ENCODE measurements around the gene OR7C1. TPM values are rescaled to one million over a fixed set of nuclear protein-coding genes. Genes with fewer than 3 reads are reported as not detected.
A peak's percentile ranks its signal among the peaks of the same experiment; 100 is the strongest.
"Not testable (repeated sequence)": the region's sequence is repeated elsewhere in the genome, so short reads cannot be mapped to it uniquely, and the experiment has no call there.

The OR7C1 gene
- total RNA-seq, 2 donors from 2014 or later, result 3.2 to 5.1 TPM

DNA sequence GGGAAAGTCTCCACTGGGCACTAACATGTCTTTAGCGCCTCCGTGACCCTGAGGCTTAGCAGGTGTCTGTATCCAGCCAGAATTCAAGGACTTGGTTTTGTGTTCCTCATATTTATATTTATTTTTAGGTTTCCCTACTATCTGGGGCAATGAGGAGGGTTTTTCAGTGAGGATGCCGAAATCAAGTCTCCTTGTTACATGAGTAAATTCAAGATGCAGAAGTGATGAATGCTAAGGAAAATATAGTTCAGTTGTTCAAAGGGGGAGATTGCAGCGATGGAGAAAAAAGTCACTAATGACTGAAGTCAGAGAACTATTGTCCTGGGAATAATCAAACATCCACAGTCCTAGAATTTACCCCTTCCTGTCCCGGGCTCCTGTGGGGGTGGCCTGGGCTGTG lies 55.8 kb downstream of the OR7C1 start:
- DNase-seq (ENCODE audit: low spot score), result no peak
- TF ChIP-seq POLR2AphosphoS5 (IDR thresholded peaks at IDR 0.05), result no peak
- no peak for TF ChIP-seq POLR2A (IDR thresholded peaks at IDR 0.05)
- TF ChIP-seq, protein P1, sequence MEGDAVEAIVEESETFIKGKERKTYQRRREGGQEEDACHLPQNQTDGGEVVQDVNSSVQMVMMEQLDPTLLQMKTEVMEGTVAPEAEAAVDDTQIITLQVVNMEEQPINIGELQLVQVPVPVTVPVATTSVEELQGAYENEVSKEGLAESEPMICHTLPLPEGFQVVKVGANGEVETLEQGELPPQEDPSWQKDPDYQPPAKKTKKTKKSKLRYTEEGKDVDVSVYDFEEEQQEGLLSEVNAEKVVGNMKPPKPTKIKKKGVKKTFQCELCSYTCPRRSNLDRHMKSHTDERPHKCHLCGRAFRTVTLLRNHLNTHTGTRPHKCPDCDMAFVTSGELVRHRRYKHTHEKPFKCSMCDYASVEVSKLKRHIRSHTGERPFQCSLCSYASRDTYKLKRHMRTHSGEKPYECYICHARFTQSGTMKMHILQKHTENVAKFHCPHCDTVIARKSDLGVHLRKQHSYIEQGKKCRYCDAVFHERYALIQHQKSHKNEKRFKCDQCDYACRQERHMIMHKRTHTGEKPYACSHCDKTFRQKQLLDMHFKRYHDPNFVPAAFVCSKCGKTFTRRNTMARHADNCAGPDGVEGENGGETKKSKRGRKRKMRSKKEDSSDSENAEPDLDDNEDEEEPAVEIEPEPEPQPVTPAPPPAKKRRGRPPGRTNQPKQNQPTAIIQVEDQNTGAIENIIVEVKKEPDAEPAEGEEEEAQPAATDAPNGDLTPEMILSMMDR (IDR thresholded peaks at IDR 0.05), result no peak
- Histone ChIP-seq H3K4me3 (no peak overlapping the region), H3K4me1 (replicated peaks) (no peaks in the 10 kb centered on the region), H3K27me3 (replicated peaks; ENCODE audit: insufficient read depth) (no peaks in the 10 kb centered on the region), H3K36me3 (no peaks in the 10 kb centered on the region), H3K9me3 (no peaks in the 10 kb centered on the region), H3K27ac (no peak overlapping the region)
- intact Hi-C loops (cut with DNase I), result no loop called here
- 48% methylated on average over 5 of the region's 5 CpGs for WGBS

DNA sequence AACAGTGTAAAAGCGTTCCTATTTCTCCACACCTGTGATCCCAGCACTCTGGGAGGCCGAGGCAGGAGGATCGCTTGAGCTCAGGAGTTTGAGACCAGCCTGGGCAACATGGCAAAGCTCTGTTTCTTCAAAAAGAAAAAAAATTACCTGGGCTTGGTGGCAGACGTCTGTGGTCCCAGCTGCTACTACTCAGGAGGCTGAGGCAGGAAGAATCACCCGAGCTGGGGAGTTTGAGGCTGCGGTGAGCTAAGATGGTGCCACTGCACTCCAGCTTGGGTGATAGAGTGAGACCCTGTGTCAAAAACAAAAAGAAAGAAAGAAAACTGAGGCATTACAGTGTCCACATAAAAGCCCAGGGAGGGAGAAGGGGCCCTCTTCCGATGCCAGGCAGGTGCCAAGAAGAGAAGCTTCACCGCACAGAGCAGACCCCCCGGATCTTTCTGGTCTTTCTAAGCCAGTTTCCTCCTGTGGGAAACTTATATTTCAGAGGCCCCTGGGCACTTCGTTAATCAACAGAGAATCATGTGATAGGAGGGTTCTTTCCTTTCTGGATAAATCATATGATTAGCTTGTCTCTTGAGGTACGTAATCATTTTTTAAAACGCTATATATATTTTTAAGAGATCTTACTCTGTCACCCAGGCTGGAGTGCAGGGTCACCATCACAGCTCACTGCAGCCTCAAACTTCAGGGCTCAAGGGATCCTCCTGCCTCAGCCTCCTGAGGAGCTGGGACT lies 56.7 kb downstream of the OR7C1 start, which contains the start of gene ADGRE2:
Gene ADGRE2, minus strand, starts transcription at position 451 of the 736 bp plus-strand sequence. CDS start 1,804 bp downstream, outside the sequence.
- H3K27ac ChIP-seq; H3K27me3 ChIP-seq (replicated peaks; ENCODE audit: insufficient read depth); H3K4me3 ChIP-seq; H3K9me3 ChIP-seq; DNase-seq (ENCODE audit: low spot score); H3K36me3 ChIP-seq; intact Hi-C loops (cut with DNase I); H3K4me1 ChIP-seq (replicated peaks): not testable (repeated sequence)
- 75% methylated on average over 12 of the region's 12 CpGs for WGBS

DNA sequence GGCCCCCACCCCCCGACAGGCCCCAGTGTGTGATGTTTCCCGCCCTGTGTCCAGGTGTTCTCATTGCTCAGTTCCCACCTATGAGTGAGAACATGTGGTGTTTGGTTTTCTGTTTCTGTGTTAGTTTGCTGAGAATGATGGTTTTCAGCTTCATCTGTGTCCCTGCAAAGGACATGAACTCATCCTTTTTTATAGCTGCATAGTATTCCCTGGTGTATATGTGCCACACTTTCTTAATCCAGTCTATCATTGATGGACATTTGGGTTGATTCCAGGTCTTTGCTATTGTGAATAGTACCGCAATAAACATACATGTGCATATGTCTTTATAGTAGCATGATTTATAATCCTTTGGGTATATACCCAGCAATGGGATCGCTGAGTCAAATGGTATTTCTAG lies 57.3 kb downstream of the OR7C1 start:
- H3K4me3 ChIP-seq; H3K27me3 ChIP-seq (replicated peaks; ENCODE audit: insufficient read depth); H3K36me3 ChIP-seq; H3K4me1 ChIP-seq (replicated peaks); DNase-seq (ENCODE audit: low spot score); H3K9me3 ChIP-seq; H3K27ac ChIP-seq; intact Hi-C loops (cut with DNase I): not testable (repeated sequence)
- WGBS, result 87% methylated on average over 4 of the region's 4 CpGs

DNA sequence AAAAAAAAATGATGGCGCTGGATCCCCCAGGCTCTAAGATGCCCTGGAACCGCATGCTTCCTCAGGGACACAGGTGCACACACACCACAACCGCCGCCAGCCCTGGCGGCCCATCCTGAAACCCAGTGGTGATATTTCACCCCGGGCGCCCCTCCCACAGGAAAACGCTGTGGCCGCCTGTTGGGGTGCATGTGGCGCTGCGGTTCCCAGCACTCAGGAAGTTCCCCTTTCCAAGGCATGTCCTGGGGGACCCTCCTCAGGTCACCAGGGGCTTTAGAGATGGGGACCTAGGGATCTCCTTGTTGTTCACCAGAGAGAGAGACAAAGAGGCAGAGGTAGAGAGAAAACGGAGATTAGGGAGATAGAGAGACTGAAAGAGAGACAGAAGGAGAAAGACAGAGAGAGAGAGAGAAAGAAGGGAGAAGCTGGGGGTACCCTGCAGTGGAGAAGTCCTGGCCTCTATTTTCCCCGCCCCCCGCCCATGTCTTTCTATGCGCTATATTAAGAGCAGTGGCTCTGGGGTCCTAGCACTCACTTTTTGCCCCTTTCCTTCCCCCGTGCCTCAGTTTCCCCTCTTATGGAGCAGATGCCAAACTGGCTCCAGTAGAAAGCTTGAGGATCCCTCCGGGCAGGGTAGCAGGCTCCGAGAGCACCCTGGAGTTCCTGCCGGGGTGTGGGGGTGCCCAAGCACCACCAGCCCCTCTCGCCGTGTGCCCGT lies 59.0 kb downstream of the OR7C1 start:
- no peaks in the 10 kb centered on the region for H3K4me1 ChIP-seq (replicated peaks)
- peak overlapping the region; percentile 17 to 20 for H3K4me3 ChIP-seq
- no peak overlapping the region for H3K27ac ChIP-seq
- no peak for DNase-seq (ENCODE audit: low spot score)
- 7% methylated on average over 22 of the region's 22 CpGs for WGBS
- no peaks in the 10 kb centered on the region for H3K9me3 ChIP-seq
- no peaks in the 10 kb centered on the region for H3K36me3 ChIP-seq
- H3K27me3 ChIP-seq (replicated peaks; ENCODE audit: insufficient read depth), result no peaks in the 10 kb centered on the region
- intact Hi-C loops (cut with DNase I), result no loop called here
- TF ChIP-seq, protein P1 (IDR thresholded peaks at IDR 0.05), result no peak
- TF ChIP-seq POLR2AphosphoS5 (IDR thresholded peaks at IDR 0.05), result no peak

DNA sequence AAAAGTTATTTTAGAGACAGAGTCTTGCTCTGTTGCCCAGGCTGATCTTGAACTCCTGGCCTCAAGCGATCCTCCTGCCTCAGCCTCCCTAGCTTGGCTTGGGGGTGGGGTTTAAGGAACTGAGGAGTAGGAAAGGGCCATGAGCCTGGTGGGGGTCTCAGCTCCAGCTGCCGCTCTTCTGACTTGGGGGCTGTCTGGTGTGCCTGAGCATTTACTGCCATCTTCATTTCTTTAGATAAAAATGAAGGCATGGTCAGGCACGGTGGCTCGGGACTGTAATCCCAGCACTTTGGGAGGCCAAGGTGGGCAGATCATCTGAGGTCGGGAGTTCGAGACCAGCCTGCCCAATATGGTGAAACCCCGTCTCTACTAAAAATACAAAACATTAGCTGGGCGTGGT lies 59.7 kb downstream of the OR7C1 start:
- H3K27me3 ChIP-seq (replicated peaks; ENCODE audit: insufficient read depth); DNase-seq (ENCODE audit: low spot score); H3K9me3 ChIP-seq; H3K4me3 ChIP-seq; H3K4me1 ChIP-seq (replicated peaks); intact Hi-C loops (cut with DNase I); H3K27ac ChIP-seq; H3K36me3 ChIP-seq: not testable (repeated sequence)
- 79% methylated on average over 8 of the region's 8 CpGs for WGBS

DNA sequence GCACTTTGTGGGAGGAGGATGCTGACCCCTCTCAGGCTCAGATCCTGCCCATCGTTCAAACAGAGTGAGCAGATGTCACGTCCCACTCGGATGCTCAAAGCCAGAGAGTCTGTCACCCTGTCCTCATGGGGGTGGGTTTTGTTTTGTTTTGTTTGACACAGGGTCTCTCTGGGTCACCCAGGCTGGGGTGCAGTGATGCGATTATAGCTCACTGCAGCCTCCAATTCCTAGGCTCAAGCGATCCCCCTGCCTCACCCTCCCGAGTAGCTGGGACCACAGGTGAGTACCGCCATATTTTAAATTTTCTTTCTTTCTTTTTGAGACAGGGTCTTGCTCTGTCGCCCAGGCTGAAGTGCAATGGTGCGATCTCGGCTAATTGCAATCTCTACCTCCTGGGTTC lies 60.6 kb downstream of the OR7C1 start:
- H3K9me3 ChIP-seq, result no peaks in the 10 kb centered on the region
- H3K27ac ChIP-seq, result no peak overlapping the region
- H3K4me1 ChIP-seq (replicated peaks), result no peaks in the 10 kb centered on the region
- H3K27me3 ChIP-seq (replicated peaks; ENCODE audit: insufficient read depth), result no peaks in the 10 kb centered on the region
- 82% methylated on average over 10 of the region's 10 CpGs for WGBS
- no peak for DNase-seq (ENCODE audit: low spot score)
- TF ChIP-seq POLR2A (IDR thresholded peaks at IDR 0.05), result no peak
- TF ChIP-seq, protein P1 (IDR thresholded peaks at IDR 0.05), result no peak
- intact Hi-C loops (cut with DNase I), result no loop called here
- no peak overlapping the region for H3K4me3 ChIP-seq
- no peaks in the 10 kb centered on the region for H3K36me3 ChIP-seq

DNA sequence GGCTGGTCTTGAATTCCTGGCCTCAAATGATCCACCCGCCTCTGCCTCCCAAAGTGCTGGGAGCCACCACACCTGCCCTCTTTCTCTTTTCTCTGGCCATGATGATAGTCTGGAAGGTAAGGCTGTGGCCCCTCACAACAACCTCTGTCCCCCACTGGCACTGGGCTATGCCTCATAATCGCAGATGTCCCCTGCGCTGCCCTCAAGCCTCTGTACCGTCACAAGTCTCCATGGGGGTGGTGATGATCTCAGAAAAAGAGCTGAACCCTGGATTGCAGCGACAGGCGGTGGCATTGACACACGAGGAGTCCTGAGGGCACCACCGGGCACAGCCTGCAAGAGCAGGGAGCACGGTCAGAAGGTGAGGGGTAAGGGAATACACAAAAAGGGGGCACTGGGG lies 61.3 kb downstream of the OR7C1 start:
- H3K27ac ChIP-seq; H3K9me3 ChIP-seq; H3K4me3 ChIP-seq; intact Hi-C loops (cut with DNase I); DNase-seq (ENCODE audit: low spot score); H3K36me3 ChIP-seq; H3K27me3 ChIP-seq (replicated peaks; ENCODE audit: insufficient read depth); H3K4me1 ChIP-seq (replicated peaks): not testable (repeated sequence)
- WGBS, result 74% methylated on average over 9 of the region's 9 CpGs

Measured in prostate gland (tissue), 2 donors.